GM06990 (cell line): Measurements from ENCODE around the gene ATG5.

Source experiments
- DNase-seq: peaks from one replicate; pipeline ENCODE4 v3.0.0-alpha.2; 2011; ENCODE audit not compliant: insufficient read length; ENCODE audit errors: extremely low read depth
- H3K27me3 ChIP-seq: replicated peaks from 2 replicates; pipeline ENCODE4 v1.6.0; 2011; ENCODE audit warnings: low read length; ENCODE audit not compliant: control insufficient read depth, insufficient read depth
- H3K36me3 ChIP-seq: 2 replicates; pipeline ENCODE4 v1.5.1; 2011; ENCODE audit warnings: low read length; ENCODE audit not compliant: control insufficient read depth, insufficient read depth
- H3K4me3 ChIP-seq: replicated peaks from 2 replicates; pipeline ENCODE4 v1.5.1; 2011; ENCODE audit warnings: low read depth, mild to moderate bottlenecking, control low read depth, low read length
- TF ChIP-seq, protein P1 (sequence below): IDR thresholded peaks from 2 replicates; pipeline ENCODE4 v1.5.1; 2011; ENCODE audit warnings: low read length, control low read depth, mild to moderate bottlenecking, inconsistent platforms; ENCODE audit not compliant: insufficient read depth, poor library complexity, severe bottlenecking

The ATG5 gene

DNA sequence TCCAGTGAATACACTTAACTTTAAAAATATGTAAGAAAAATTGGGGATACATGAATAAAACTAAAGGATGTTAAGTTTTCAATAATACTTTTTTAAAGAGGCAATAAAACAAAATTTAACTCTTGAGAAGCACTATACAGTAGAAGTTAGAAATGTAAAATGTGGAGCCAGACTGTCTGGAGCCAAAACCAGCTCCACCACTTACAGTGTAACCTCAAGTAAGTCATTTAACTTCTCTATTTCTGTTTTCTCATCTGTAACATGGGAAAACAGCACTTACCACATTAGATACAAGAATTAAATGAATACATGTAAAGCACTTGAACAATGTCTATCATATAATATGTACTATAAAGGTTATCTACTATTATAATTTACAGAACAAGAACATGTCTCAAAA is 6.7 kb downstream of the ATG5 start:
- H3K4me3 ChIP-seq, result no peak overlapping the region
- no peak for DNase-seq

DNA sequence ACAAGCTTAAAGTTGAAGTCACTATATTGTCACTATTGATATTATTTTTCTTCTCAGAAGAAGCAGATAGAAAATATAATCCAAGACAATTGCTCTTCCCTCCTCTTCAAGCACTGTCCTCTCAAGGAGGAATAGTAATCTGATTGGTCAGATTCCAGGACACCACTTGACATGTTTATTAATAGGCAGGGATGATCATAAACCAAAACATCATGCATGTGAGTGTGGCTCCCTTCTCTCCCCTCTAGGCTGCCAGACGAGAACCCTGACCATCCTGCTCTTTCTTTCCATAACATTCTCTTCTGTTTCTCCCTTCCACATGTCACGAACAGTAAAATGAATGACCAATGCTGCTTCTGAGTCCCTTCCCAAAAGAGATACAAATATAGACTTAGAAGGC is 7.5 kb downstream of the ATG5 start:
- Histone ChIP-seq H3K27me3 (no peaks in the 10 kb centered on the region), H3K36me3 (peaks cover 2% of the 10 kb centered on the region; the same call in 1 of the 2 replicates), H3K4me3 (no peak overlapping the region)
- TF ChIP-seq, protein P1, sequence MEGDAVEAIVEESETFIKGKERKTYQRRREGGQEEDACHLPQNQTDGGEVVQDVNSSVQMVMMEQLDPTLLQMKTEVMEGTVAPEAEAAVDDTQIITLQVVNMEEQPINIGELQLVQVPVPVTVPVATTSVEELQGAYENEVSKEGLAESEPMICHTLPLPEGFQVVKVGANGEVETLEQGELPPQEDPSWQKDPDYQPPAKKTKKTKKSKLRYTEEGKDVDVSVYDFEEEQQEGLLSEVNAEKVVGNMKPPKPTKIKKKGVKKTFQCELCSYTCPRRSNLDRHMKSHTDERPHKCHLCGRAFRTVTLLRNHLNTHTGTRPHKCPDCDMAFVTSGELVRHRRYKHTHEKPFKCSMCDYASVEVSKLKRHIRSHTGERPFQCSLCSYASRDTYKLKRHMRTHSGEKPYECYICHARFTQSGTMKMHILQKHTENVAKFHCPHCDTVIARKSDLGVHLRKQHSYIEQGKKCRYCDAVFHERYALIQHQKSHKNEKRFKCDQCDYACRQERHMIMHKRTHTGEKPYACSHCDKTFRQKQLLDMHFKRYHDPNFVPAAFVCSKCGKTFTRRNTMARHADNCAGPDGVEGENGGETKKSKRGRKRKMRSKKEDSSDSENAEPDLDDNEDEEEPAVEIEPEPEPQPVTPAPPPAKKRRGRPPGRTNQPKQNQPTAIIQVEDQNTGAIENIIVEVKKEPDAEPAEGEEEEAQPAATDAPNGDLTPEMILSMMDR, result no peak
- no peak for DNase-seq

More for the DNA sequence above, 6.7 kb downstream of the ATG5 start:
- H3K36me3 ChIP-seq, result peaks cover 2% of the 10 kb centered on the region; the same call in 1 of the 2 replicates
- no peaks in the 10 kb centered on the region for H3K27me3 ChIP-seq
- TF ChIP-seq, protein P1, result no peak

DNA sequence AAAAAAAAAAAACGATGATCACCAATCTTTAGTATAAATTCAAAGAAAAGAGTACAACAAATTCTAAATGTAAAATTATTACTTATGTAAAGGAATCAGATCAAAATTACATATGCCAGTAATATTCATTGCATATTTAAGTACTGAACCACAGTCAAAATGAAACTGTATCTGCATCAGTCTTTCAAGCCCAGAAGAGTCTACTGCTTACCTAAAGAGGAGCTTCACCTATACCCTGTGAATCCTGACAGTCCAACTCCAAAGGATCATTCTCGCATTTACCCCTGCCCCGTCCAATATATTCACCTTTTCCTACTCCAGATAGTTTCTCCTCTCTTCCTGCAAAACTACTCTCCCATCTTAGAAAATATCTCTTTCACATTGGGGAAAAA is 9.2 kb downstream of the ATG5 start:
- no peak for DNase-seq
- Histone ChIP-seq H3K27me3 (no peaks in the 10 kb centered on the region), H3K36me3 (peaks cover 2% of the 10 kb centered on the region; the same call in 1 of the 2 replicates), H3K4me3 (no peak overlapping the region)
- TF ChIP-seq, protein P1, result no peak

DNA sequence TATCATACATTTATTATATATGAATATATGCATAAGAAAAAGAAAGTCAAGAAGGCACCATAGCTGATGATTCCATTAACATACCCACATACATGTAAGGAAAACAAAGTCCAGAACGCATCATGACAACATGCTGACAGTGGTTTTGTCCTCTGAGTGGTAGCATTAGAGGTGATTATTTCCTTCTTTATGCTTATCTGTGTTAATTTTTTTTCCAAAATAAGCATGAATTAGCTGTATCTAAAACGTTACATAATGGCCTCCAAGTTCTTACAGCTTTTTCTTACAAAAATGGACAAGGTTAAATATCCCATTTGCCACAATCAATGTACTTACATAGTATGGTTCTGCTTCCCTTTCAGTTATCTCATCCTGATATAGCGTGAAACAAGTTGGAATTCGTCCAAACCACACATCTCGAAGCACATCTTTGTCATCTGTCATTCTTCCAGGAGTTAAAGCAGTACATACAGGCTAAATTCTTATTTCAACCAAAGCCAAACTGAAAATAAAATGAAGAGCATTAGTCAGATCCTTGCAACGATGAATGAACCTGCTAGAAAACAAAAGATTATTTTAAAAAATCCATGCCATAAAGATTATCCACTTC is 9.7 kb downstream of the ATG5 start:
- TF ChIP-seq, protein P1, result no peak
- Histone ChIP-seq H3K36me3 (peaks cover 2% of the 10 kb centered on the region; the same call in 1 of the 2 replicates), H3K4me3 (no peak overlapping the region), H3K27me3 (no peaks in the 10 kb centered on the region)
- no peak for DNase-seq

DNA sequence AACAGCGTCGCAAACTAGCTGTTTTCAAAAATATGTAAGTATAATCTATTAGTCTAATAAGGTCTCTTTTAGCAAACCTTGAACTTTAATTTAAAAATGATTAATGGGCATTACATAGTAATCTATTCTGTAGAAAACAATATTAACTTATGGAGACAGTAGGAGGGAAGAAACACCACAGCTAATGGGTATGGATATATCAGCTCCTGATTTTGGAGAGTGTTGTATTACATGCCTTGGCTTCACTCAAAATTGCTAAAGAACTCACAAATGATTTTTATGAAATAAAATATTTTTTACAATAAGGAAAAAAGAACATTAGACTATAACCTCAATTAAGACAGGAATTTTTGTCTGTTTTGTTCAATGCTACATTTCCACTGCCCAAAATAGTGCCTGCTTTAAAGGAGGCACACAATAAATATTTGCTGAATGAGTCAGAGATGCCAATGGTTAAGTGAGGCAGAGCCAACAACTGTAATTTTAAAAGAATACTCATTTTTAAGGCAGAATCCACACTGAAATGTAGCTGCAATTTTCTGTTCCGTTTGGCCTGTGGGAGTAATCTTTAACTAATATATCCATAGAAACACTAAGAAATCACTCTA is 15.7 kb downstream of the ATG5 start:
- TF ChIP-seq, protein P1, result no peak
- H3K4me3 ChIP-seq, result no peak overlapping the region
- no peak for DNase-seq
- H3K27me3 ChIP-seq, result no peaks in the 10 kb centered on the region
- H3K36me3 ChIP-seq, result no peaks in the 10 kb centered on the region; the same call in 1 of the 2 replicates
